ENCODE measurements around the gene VARS1. TPM values are rescaled to one million over a fixed set of nuclear protein-coding genes. Genes with fewer than 3 reads are reported as not detected.

The VARS1 gene
- 50.8 to 60.2 TPM (median 57.2 TPM) in 5 replicates for total RNA-seq (2022; extraction: Qiagen RNA extraction; ENCODE audit: low read depth)

DNA sequence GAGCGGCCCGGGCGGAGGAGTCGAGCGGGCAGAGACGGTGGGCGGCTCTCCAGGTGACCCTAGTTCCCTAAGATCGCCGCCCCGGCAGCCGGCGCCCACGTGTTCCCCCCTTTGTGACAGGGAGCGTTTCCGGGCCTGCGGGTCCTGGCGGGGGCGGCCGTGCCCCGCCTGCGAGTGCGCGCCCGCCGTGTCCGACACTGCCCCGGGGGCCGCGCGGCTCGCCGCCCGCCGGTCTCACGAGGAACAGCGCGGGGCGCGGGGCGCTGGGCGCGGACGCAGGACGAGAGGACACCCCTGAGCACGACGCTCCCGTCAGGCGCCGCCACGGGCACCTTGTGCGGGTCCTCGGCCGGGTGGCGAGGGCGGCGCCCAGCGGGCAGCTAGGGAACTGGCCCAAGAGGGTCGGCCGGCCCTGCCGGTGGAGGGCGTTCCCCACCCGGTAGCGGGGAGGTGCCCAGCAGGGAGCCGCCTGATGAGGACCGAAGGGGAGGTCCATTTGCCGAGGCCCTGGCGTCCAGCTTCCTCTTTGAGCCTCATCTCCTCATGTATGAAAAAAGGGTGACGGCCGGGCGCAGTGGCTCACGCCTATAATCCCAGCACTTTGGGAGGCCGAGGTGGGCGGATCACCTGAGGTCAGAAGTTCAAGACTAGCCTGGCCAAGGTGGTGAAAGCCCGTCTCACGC is at the start of gene VARS1:
Gene VARS1, minus strand, starts transcription at position 137 of the 683 bp plus-strand sequence. CDS start 535 bp downstream, outside the sequence.

DNA sequence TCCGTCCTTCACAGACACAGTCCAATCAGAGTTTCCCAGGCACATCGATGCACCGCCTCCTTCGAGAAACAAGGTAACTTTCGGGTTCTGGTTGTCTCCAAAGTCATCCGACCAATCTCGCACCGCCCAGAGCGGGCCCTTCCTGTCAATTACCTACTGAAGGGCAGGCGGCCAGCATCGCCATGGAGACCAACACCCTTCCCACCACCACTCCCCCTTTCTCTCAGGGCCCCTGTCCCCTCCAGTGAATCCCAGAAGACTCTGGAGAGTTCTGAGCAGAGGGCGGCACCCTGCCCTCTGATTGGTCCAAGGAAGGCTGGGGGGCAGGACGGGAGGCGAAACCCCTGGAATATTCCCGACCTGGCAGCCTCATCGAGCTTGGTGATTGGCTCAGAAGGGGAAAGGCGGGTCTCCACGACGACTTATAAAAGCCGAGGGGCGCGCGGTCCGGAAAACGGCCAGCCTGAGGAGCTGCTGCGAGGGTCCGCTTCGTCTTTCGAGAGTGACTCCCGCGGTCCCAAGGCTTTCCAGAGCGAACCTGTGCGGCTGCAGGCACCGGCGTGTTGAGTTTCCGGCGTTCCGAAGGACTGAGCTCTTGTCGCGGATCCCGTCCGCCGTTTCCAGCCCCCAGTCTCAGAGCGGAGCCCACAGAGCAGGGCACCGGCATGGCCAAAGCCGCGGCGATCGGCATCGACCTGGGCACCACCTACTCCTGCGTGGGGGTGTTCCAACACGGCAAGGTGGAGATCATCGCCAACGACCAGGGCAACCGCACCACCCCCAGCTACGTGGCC is 31.9 kb upstream of the VARS1 start, which contains the start of gene HSPA1B:
Gene HSPA1B, plus strand, starts transcription at position 453 of the 794 bp plus-strand sequence. Its CDS starts 213 bp downstream, at position 666.

DNA sequence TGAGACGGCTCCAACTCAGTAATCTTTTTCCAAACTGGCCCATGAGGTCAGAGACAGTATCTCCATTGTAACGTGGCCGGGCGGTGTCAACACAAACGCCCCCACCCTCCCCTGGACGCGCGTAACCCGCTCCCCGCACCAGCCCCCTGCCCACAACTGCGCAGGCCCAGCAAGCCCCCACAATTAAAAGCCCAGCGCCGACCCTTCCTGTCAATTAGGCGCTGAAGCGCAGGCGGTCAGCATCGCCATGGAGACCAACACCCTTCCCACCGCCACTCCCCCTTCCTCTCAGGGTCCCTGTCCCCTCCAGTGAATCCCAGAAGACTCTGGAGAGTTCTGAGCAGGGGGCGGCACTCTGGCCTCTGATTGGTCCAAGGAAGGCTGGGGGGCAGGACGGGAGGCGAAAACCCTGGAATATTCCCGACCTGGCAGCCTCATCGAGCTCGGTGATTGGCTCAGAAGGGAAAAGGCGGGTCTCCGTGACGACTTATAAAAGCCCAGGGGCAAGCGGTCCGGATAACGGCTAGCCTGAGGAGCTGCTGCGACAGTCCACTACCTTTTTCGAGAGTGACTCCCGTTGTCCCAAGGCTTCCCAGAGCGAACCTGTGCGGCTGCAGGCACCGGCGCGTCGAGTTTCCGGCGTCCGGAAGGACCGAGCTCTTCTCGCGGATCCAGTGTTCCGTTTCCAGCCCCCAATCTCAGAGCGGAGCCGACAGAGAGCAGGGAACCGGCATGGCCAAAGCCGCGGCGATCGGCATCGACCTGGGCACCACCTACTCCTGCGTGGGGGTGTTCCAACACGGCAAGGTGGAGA is 19.7 kb upstream of the VARS1 start, which contains the start of the genes HSPA1A and HSPA1L:
Gene HSPA1A, plus strand, starts transcription at position 519 of the 814 bp plus-strand sequence. Its CDS starts 214 bp downstream, at position 733.
Gene HSPA1L, minus strand, starts transcription at position 259 of the 814 bp plus-strand sequence. CDS start 3,311 bp downstream, outside the sequence.

DNA sequence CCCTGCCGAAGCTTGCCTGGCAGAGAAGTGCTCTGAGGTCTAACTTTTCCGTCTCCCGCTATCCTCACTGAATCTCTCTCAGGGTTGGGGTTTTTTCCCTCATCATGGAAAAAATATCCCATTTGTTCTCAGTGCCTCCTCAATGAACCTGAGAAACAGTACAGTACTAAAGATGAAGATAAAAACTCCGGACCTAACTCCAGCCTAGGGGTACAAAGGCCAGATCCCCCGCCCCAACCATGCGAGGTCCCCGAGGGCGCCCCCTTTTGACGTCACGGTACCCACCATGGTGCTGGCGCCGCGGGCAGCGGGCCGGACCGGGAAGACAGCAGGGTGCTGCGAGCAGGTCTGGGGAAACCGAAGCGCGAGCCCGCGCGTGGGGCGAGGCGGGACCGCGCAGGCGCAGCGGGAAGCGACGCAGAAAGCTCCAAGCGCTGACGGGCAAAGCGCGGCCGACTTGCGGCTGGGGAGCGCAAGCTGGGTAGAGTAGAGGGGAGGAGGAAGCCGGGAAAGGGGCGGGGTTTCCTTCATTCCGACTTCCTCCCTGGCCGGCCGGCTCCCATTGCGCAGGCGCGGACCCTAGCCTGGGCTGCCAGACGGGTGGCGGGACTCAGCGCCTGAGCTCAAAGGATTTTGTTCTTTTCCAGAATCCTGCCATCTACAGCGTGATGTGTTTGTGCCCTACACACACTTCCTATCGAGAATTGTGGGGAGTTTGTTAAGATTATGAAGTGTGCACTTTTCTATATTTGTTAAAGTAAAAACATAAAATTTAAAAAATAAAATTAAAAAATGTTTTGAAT is 11.1 kb upstream of the VARS1 start, which contains the start of gene LSM2:
Gene LSM2, minus strand, starts transcription at position 497 of the 803 bp plus-strand sequence. Its CDS starts 209 bp downstream, at position 288.

DNA sequence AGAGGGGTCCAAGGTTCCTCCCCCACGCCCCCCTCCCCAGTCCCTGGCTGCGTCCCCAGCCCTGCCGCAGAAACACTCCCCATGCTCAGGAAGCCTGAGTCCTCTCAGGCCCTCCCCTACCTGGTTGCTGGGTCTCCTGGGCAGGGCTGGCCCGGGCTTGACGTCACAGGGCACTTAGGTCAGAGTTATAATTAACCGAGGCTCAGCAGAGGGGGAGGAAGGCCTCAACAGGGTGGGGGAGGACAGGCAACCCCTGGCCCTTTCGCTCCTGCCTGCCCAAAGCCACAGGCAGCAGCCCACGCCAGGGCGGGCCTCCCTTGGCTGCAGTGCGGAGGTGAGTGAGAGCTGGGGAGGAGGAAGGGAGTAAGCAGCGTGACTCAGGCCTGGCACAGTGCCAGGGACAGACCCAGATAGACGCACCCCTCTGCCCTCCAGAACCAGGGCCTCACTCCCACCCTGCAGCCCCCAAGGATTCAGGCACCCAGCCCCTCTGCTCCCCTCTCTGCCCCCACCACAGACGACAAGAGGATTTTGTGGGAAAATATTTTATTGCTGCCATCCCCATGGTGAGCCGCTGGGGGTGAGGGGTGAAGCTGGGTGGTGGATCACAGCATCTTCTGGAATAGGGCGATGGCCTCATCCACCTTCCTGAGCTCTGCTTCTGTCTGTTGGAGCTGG is 18.4 kb downstream of the VARS1 start, which contains the start of gene VWA7:
Gene VWA7, minus strand, starts transcription at position 340 of the 678 bp plus-strand sequence. CDS start 549 bp downstream, outside the sequence.

DNA sequence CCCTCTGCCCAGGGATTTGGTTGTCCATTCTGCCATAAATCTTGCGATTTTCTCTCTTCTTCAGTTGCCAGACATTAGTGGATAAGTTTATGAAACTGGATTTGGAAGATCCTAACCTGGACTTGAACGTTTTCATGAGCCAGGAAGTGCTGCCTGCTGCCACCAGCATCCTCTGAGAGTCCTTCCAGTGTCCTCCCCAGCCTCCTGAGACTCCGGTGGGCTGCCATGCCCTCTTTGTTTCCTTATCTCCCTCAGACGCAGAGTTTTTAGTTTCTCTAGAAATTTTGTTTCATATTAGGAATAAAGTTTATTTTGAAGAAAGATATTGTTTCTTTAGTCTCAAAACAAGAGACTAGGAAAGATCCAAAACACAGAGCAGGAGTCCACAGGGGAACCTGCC is 33.2 kb downstream of the VARS1 start, which contains the start of gene SAPCD1:
Gene SAPCD1, plus strand, starts transcription at position 301 of the 400 bp plus-strand sequence. CDS start 399 bp downstream, outside the sequence.

Other genes starting within 250 kb of the VARS1 start
- gene ATP6V1G2, start 249.1 kb downstream of the VARS1 start, total RNA-seq (2022; extraction: Qiagen RNA extraction; ENCODE audit: low read depth), result 0.57 to 0.77 TPM (median 0.63 TPM) in 5 replicates
- 9.5 to 12.2 TPM (median 10.6 TPM) in 5 replicates for gene NFKBIL1, start 248.1 kb downstream of the VARS1 start, total RNA-seq (2022; extraction: Qiagen RNA extraction; ENCODE audit: low read depth)
- gene LTA, start 223.5 kb downstream of the VARS1 start, total RNA-seq (2022; extraction: Qiagen RNA extraction; ENCODE audit: low read depth), result 0.08 to 0.13 TPM (median 0.10 TPM) in 3 of 5 replicates, not detected in the others
- gene TNF, start 220.2 kb downstream of the VARS1 start, total RNA-seq (2022; extraction: Qiagen RNA extraction; ENCODE audit: low read depth), result 0.06 to 0.13 TPM (median 0.07 TPM) in 3 of 5 replicates, not detected in the others
- 0.27 to 0.39 TPM (median 0.35 TPM) in 5 replicates for gene LTB, start 213.3 kb downstream of the VARS1 start, total RNA-seq (2022; extraction: Qiagen RNA extraction; ENCODE audit: low read depth)
- 0.26 to 0.49 TPM (median 0.37 TPM) in 3 of 5 replicates, not detected in the others for gene LST1, start 209.5 kb downstream of the VARS1 start, total RNA-seq (2022; extraction: Qiagen RNA extraction; ENCODE audit: low read depth)
- gene NCR3, start 202.7 kb downstream of the VARS1 start, total RNA-seq (2022; extraction: Qiagen RNA extraction; ENCODE audit: low read depth), result not detected in 5 replicates
- not detected in 5 replicates for gene AIF1, start 180.5 kb downstream of the VARS1 start, total RNA-seq (2022; extraction: Qiagen RNA extraction; ENCODE audit: low read depth)
- 70.6 to 97.9 TPM (median 90.8 TPM) in 5 replicates for gene PRRC2A, start 175.0 kb downstream of the VARS1 start, total RNA-seq (2022; extraction: Qiagen RNA extraction; ENCODE audit: low read depth)
- gene BAG6, start 143.1 kb downstream of the VARS1 start, total RNA-seq (2022; extraction: Qiagen RNA extraction; ENCODE audit: low read depth), result 115 to 151 TPM (median 145 TPM) in 5 replicates
- 1.8 to 4.8 TPM (median 3.2 TPM) in 5 replicates for gene APOM, start 139.9 kb downstream of the VARS1 start, total RNA-seq (2022; extraction: Qiagen RNA extraction; ENCODE audit: low read depth)
- gene C6orf47, start 135.0 kb downstream of the VARS1 start, total RNA-seq (2022; extraction: Qiagen RNA extraction; ENCODE audit: low read depth), result 10.5 to 13.0 TPM (median 12.2 TPM) in 5 replicates
- gene GPANK1, start 130.8 kb downstream of the VARS1 start, total RNA-seq (2022; extraction: Qiagen RNA extraction; ENCODE audit: low read depth), result 9.3 to 14.1 TPM (median 12.7 TPM) in 5 replicates
- gene CSNK2B, start 129.7 kb downstream of the VARS1 start, total RNA-seq (2022; extraction: Qiagen RNA extraction; ENCODE audit: low read depth), result 168 to 184 TPM (median 180 TPM) in 5 replicates
- gene LY6G5B, start 125.8 kb downstream of the VARS1 start, total RNA-seq (2022; extraction: Qiagen RNA extraction; ENCODE audit: low read depth), result 3.6 to 6.3 TPM (median 5.0 TPM) in 5 replicates
- 0.51 to 2.4 TPM (median 1.4 TPM) in 5 replicates for gene LY6G5C, start 114.7 kb downstream of the VARS1 start, total RNA-seq (2022; extraction: Qiagen RNA extraction; ENCODE audit: low read depth)
- 15.6 to 21.2 TPM (median 19.2 TPM) in 5 replicates for gene ABHD16A, start 92.4 kb downstream of the VARS1 start, total RNA-seq (2022; extraction: Qiagen RNA extraction; ENCODE audit: low read depth)
- gene LY6G6F, start 88.9 kb downstream of the VARS1 start, total RNA-seq (2022; extraction: Qiagen RNA extraction; ENCODE audit: low read depth), result not detected in 5 replicates
- gene LY6G6D, start 80.4 kb downstream of the VARS1 start, total RNA-seq (2022; extraction: Qiagen RNA extraction; ENCODE audit: low read depth), result not detected in 5 replicates
- 0.11 TPM in 1 of 5 replicates, not detected in the others for gene LY6G6C, start 74.0 kb downstream of the VARS1 start, total RNA-seq (2022; extraction: Qiagen RNA extraction; ENCODE audit: low read depth)
- gene MPIG6B, start 72.4 kb downstream of the VARS1 start, total RNA-seq (2022; extraction: Qiagen RNA extraction; ENCODE audit: low read depth), result not detected in 5 replicates
- gene DDAH2, start 66.5 kb downstream of the VARS1 start, total RNA-seq (2022; extraction: Qiagen RNA extraction; ENCODE audit: low read depth), result 25.6 to 30.4 TPM (median 28.7 TPM) in 5 replicates
- 495 to 530 TPM (median 516 TPM) in 5 replicates for gene CLIC1, start 59.2 kb downstream of the VARS1 start, total RNA-seq (2022; extraction: Qiagen RNA extraction; ENCODE audit: low read depth)
- gene MSH5, start 55.7 kb downstream of the VARS1 start, total RNA-seq (2022; extraction: Qiagen RNA extraction; ENCODE audit: low read depth), result 12.1 to 16.5 TPM (median 15.1 TPM) in 5 replicates
- gene SAPCD1, start 33.1 kb downstream of the VARS1 start, total RNA-seq (2022; extraction: Qiagen RNA extraction; ENCODE audit: low read depth), result 3.6 to 5.9 TPM (median 4.7 TPM) in 5 replicates
- 0.61 to 2.0 TPM (median 1.5 TPM) in 5 replicates for gene VWA7, start 18.4 kb downstream of the VARS1 start, total RNA-seq (2022; extraction: Qiagen RNA extraction; ENCODE audit: low read depth)
- gene LSM2, start 11.2 kb upstream of the VARS1 start, total RNA-seq (2022; extraction: Qiagen RNA extraction; ENCODE audit: low read depth), result 49.7 to 68.8 TPM (median 64.6 TPM) in 5 replicates
- gene HSPA1L, start 19.5 kb upstream of the VARS1 start, total RNA-seq (2022; extraction: Qiagen RNA extraction; ENCODE audit: low read depth), result 1.3 to 2.2 TPM (median 2.1 TPM) in 5 replicates
- gene HSPA1A, start 19.8 kb upstream of the VARS1 start, total RNA-seq (2022; extraction: Qiagen RNA extraction; ENCODE audit: low read depth), result 218 to 535 TPM (median 388 TPM) in 5 replicates
- gene HSPA1B, start 32.0 kb upstream of the VARS1 start, total RNA-seq (2022; extraction: Qiagen RNA extraction; ENCODE audit: low read depth), result 167 to 379 TPM (median 289 TPM) in 5 replicates
- 25.3 to 37.2 TPM (median 30.6 TPM) in 5 replicates for gene NEU1, start 67.1 kb upstream of the VARS1 start, total RNA-seq (2022; extraction: Qiagen RNA extraction; ENCODE audit: low read depth)
- 0.10 to 0.14 TPM (median 0.13 TPM) in 3 of 5 replicates, not detected in the others for gene SLC44A4, start 83.2 kb upstream of the VARS1 start, total RNA-seq (2022; extraction: Qiagen RNA extraction; ENCODE audit: low read depth)
- 25.6 to 34.6 TPM (median 30.8 TPM) in 5 replicates for gene EHMT2, start 101.9 kb upstream of the VARS1 start, total RNA-seq (2022; extraction: Qiagen RNA extraction; ENCODE audit: low read depth)
- 3.2 to 5.4 TPM (median 4.8 TPM) in 5 replicates for gene ZBTB12, start 106.3 kb upstream of the VARS1 start, total RNA-seq (2022; extraction: Qiagen RNA extraction; ENCODE audit: low read depth)
- 0.19 to 0.66 TPM (median 0.27 TPM) in 5 replicates for gene C2, start 132.0 kb upstream of the VARS1 start, total RNA-seq (2022; extraction: Qiagen RNA extraction; ENCODE audit: low read depth)
- 1.4 to 3.1 TPM (median 2.1 TPM) in 5 replicates for gene CFB, start 150.3 kb upstream of the VARS1 start, total RNA-seq (2022; extraction: Qiagen RNA extraction; ENCODE audit: low read depth)
- gene NELFE, start 163.2 kb upstream of the VARS1 start, total RNA-seq (2022; extraction: Qiagen RNA extraction; ENCODE audit: low read depth), result 74.0 to 93.6 TPM (median 77.4 TPM) in 5 replicates
- gene SKIC2, start 163.4 kb upstream of the VARS1 start, total RNA-seq (2022; extraction: Qiagen RNA extraction; ENCODE audit: low read depth), result 22.7 to 25.6 TPM (median 24.7 TPM) in 5 replicates
- gene DXO, start 176.4 kb upstream of the VARS1 start, total RNA-seq (2022; extraction: Qiagen RNA extraction; ENCODE audit: low read depth), result 9.7 to 13.2 TPM (median 11.9 TPM) in 5 replicates
- 0.48 to 1.3 TPM (median 0.98 TPM) in 5 replicates for gene C4A, start 186.3 kb upstream of the VARS1 start, total RNA-seq (2022; extraction: Qiagen RNA extraction; ENCODE audit: low read depth)
- gene C4B, start 219.0 kb upstream of the VARS1 start, total RNA-seq (2022; extraction: Qiagen RNA extraction; ENCODE audit: low read depth), result 0.56 to 1.3 TPM (median 0.94 TPM) in 5 replicates
- gene CYP21A2, start 242.7 kb upstream of the VARS1 start, total RNA-seq (2022; extraction: Qiagen RNA extraction; ENCODE audit: low read depth), result not detected in 5 replicates

All from A549 treated with CpdA at 1 μM for 4 hours (cell line).